ENCODE results near the gene SYNDIG1.

The SYNDIG1 gene

DNA sequence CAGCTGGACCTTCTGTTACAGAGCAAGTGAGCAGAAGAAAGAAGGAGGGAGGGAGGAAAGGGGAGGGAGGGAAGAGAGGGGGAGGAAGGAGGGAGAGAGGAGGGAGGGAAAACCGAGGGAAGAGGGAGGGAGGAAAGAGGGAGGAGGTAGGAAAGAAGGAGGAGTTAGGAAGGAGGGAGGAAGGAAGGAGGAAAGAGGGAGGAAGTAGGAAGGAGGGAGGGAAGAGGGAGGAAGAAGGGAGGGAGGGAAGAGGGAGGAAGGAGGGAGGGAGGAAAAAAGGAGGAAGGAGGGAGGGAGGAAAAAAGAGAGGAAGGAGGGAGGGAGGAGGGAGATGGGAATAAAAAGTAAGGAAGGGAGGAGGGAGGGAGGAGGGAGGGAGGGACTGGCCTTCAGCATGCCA, 191.8 kb downstream of the SYNDIG1 start:
- POLR2A ChIA-PET = no interaction called here
- TF ChIP-seq ELF4 (IDR thresholded peaks at IDR 0.05) = no peak
- TF ChIP-seq SP1 (IDR thresholded peaks at IDR 0.05) = no peak
- no peak for DNase-seq (ENCODE audit: extremely low spot score)
- CTCF ChIA-PET = no interaction called here

DNA sequence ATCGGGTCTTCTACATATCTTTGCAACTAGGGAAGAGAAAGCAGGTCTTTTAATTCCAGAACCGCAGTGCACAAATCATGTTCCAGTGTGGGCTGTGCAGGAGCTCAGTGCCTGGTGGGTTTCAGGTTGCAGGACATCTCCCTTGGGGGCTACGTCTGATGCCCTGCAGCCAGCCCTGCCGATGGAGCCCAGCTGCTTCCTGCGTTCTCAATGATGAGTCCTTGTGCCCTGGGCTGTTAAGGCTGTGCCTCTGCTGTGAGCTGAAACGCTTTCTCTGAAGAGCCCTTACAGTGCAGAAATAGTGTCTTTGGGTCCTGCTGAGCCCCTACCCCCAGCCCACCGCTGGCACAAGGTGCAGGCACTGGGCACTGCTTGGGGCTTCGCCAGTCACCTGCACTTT, 192.9 kb downstream of the SYNDIG1 start:
- no peak for DNase-seq (ENCODE audit: extremely low spot score)
- ChIA-PET CTCF (no interaction called here), POLR2A (no interaction called here)
- TF ChIP-seq SUZ12 (IDR thresholded peaks at IDR 0.05) (no peak), FOXM1 (IDR thresholded peaks at IDR 0.05; ENCODE audit: borderline replicate concordance) (no peak), FOXK2 (IDR thresholded peaks at IDR 0.05) (no peak), ZNF384 (IDR thresholded peaks at IDR 0.05) (no peak), TARDBP (IDR thresholded peaks at IDR 0.05) (no peak), CTBP1 (IDR thresholded peaks at IDR 0.05; ENCODE audit: borderline replicate concordance) (no peak), BHLHE40 (IDR thresholded peaks at IDR 0.05; ENCODE audit: borderline replicate concordance) (no peak), NFRKB (IDR thresholded peaks at IDR 0.05) (no peak), SP1 (IDR thresholded peaks at IDR 0.05) (no peak), ARNT (IDR thresholded peaks at IDR 0.05) (no peak), ELF4 (IDR thresholded peaks at IDR 0.05) (no peak), FOXA1 (IDR thresholded peaks at IDR 0.05) (no peak)

DNA sequence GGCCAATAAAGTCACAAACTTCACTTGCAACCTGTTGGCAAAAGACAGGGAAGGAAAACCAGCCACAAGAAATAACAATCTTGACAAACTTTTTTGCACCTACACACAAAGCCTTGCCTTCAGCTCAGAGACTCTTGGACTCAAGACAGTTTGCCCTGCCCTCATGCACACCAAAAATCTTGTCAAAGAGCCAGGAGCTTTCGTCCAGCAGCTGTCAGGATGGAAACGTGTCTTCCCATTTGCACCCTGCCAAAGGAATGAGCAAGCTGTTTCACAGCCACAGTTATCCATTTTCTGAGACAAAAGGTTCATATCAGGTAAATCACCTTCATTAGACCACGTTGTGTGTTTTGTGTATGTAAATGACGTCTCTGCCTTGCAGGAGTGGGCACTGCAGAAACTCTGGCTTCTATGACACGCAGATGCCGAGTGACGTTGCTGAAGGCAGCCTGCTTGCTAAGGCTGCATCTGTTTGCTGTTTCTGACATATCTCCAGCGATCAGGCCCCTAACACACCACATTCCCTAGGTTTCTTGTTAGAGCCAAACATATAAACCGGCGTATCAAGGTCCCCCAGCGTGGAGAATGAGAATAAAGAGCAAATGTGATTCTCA, 193.4 kb downstream of the SYNDIG1 start:
- ChIA-PET POLR2A (no interaction called here), CTCF (no interaction called here)
- DNase-seq (ENCODE audit: extremely low spot score) = no peak
- TF ChIP-seq LEF1 (IDR thresholded peaks at IDR 0.05; ENCODE audit: borderline replicate concordance) = no peak
- no peak for TF ChIP-seq ARNT (IDR thresholded peaks at IDR 0.05)
- no peak for TF ChIP-seq ELF4 (IDR thresholded peaks at IDR 0.05)
- no peak for TF ChIP-seq NFRKB (IDR thresholded peaks at IDR 0.05)
- no peak for TF ChIP-seq FOXA1 (IDR thresholded peaks at IDR 0.05)
- TF ChIP-seq HDGF (IDR thresholded peaks at IDR 0.05; ENCODE audit: borderline replicate concordance) = no peak

DNA sequence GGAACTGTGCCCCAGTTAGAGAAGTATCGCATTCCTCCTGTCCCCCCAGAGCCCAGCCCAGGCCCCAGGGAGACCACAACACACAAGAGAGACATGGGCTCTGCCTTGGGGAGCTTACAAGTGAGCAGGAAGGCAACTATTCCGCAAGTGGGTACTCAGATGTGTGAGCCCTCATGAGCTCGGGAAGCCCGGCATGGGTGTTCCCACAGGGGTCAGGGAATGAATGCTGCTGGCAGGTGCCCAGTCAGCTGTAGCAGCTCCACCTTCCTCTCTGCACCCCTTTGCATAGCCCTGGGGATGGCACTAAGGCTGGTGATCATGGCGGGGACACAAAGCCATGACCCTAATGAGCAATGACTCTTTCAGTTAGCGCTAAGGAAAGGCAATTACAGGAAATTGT, 194.1 kb downstream of the SYNDIG1 start:
- no peak for TF ChIP-seq HDGF (IDR thresholded peaks at IDR 0.05; ENCODE audit: borderline replicate concordance)
- no peak for TF ChIP-seq FOXM1 (IDR thresholded peaks at IDR 0.05; ENCODE audit: borderline replicate concordance)
- no peak for TF ChIP-seq NFRKB (IDR thresholded peaks at IDR 0.05)
- TF ChIP-seq LEF1 (IDR thresholded peaks at IDR 0.05; ENCODE audit: borderline replicate concordance) = no peak
- TF ChIP-seq CTBP1 (IDR thresholded peaks at IDR 0.05; ENCODE audit: borderline replicate concordance) = no peak
- no peak for TF ChIP-seq SUZ12 (IDR thresholded peaks at IDR 0.05)
- TF ChIP-seq SP1 (IDR thresholded peaks at IDR 0.05) = no peak
- no peak for TF ChIP-seq BHLHE40 (IDR thresholded peaks at IDR 0.05; ENCODE audit: borderline replicate concordance)
- TF ChIP-seq L3MBTL2 (conservative IDR thresholded peaks at IDR 0.05) = no peak
- TF ChIP-seq, protein P1, sequence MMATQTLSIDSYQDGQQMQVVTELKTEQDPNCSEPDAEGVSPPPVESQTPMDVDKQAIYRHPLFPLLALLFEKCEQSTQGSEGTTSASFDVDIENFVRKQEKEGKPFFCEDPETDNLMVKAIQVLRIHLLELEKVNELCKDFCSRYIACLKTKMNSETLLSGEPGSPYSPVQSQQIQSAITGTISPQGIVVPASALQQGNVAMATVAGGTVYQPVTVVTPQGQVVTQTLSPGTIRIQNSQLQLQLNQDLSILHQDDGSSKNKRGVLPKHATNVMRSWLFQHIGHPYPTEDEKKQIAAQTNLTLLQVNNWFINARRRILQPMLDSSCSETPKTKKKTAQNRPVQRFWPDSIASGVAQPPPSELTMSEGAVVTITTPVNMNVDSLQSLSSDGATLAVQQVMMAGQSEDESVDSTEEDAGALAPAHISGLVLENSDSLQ (IDR thresholded peaks at IDR 0.05) = no peak
- no peak for TF ChIP-seq TARDBP (IDR thresholded peaks at IDR 0.05)
- no peak for TF ChIP-seq FOXK2 (IDR thresholded peaks at IDR 0.05)
- TF ChIP-seq ELF4 (IDR thresholded peaks at IDR 0.05) = no peak
- no peak for TF ChIP-seq FOXA1 (IDR thresholded peaks at IDR 0.05)
- TF ChIP-seq ARNT (IDR thresholded peaks at IDR 0.05) = no peak
- TF ChIP-seq ZNF384 (IDR thresholded peaks at IDR 0.05) = no peak
- POLR2A ChIA-PET = no interaction called here
- CTCF ChIA-PET = no interaction called here
- DNase-seq (ENCODE audit: extremely low spot score) = no peak

DNA sequence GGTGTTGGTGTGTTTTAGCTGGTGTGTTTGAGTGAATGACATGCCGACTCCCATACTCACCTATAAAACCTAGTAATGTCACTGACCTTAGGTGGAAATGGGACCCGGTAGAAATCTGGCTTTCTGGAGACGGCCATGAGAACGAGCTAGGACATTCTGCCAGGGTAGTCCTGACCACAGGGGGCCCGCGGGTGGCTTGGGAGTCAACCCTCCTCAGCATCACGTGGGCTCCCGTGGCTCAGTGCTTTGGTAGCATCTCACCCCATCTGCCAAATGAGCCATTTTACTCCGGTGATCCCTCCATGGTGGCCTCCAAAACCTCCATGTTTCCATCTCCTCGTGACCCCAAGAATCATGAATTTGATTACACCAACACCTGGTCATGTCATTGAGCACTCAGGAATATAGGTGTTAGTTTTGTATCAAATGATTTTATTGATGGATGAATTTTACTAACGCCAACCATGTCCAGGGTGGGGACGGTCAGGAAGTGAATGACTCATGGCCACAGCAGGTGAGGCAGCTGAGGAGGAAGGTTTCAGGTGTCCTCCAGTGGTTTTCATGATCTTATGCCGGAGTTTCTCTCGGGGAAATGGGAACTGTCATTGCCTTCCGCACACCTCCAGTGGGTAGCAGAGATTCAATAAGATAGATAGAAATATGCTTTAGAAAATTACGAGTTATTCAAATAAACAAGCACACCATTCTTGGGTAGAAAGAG, 195.0 kb downstream of the SYNDIG1 start:
- DNase-seq (ENCODE audit: extremely low spot score) = no peak
- ChIA-PET POLR2A (no interaction called here), CTCF (no interaction called here)
- no peak for TF ChIP-seq LEF1 (IDR thresholded peaks at IDR 0.05; ENCODE audit: borderline replicate concordance)
- no peak for TF ChIP-seq SP1 (IDR thresholded peaks at IDR 0.05)
- no peak for TF ChIP-seq ARNT (IDR thresholded peaks at IDR 0.05)
- no peak for TF ChIP-seq SUZ12 (IDR thresholded peaks at IDR 0.05)
- TF ChIP-seq, protein P1 (IDR thresholded peaks at IDR 0.05) = no peak
- no peak for TF ChIP-seq ELF4 (IDR thresholded peaks at IDR 0.05)
- no peak for TF ChIP-seq CTBP1 (IDR thresholded peaks at IDR 0.05; ENCODE audit: borderline replicate concordance)
- TF ChIP-seq HDGF (IDR thresholded peaks at IDR 0.05; ENCODE audit: borderline replicate concordance) = no peak
- TF ChIP-seq ZNF384 (IDR thresholded peaks at IDR 0.05) = no peak
- no peak for TF ChIP-seq FOXM1 (IDR thresholded peaks at IDR 0.05; ENCODE audit: borderline replicate concordance)
- TF ChIP-seq NFRKB (IDR thresholded peaks at IDR 0.05) = no peak
- no peak for TF ChIP-seq FOXA1 (IDR thresholded peaks at IDR 0.05)
- TF ChIP-seq L3MBTL2 (conservative IDR thresholded peaks at IDR 0.05) = no peak

DNA sequence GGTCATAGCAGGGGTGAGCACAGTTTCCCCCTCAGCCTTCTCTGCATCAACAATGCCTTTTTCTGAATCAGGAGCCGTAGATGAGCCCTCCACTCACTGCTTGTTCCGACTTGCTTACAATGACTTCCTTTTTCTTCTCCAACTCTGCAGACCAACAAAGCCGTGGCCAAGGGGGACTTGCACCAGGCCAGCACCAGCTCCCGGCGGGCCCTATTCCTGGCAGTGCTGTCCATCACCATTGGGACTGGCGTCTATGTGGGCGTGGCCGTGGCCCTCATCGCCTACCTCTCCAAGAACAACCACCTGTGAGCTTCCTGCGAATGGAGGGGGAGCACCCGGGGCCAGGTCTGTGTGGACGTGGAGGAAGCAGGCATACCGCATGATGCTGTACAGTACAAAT, 195.8 kb downstream of the SYNDIG1 start:
- no peak for TF ChIP-seq ELF4 (IDR thresholded peaks at IDR 0.05)
- no peak for TF ChIP-seq HDGF (IDR thresholded peaks at IDR 0.05; ENCODE audit: borderline replicate concordance)
- TF ChIP-seq FOXA1 (IDR thresholded peaks at IDR 0.05) = no peak
- TF ChIP-seq CTBP1 (IDR thresholded peaks at IDR 0.05; ENCODE audit: borderline replicate concordance) = no peak
- TF ChIP-seq FOXK2 (IDR thresholded peaks at IDR 0.05) = no peak
- TF ChIP-seq, protein P1 (IDR thresholded peaks at IDR 0.05) = no peak
- TF ChIP-seq ARNT (IDR thresholded peaks at IDR 0.05) = no peak
- TF ChIP-seq TARDBP (IDR thresholded peaks at IDR 0.05) = no peak
- no peak for DNase-seq (ENCODE audit: extremely low spot score)
- ChIA-PET CTCF (no interaction called here), POLR2A (no interaction called here)
